HCT116 (cell line): Measurements from ENCODE around the gene AGAP2. TPM values are rescaled to one million over a fixed set of nuclear protein-coding genes. Genes with fewer than 3 reads are reported as not detected.

Experiments used
- ATAC-seq: fragments of 200-7000 bp; cut with Tn5 transposase; 2 replicates; pipeline ENCODE4 v1.9.1; 2020; ENCODE audit warnings: mild to moderate bottlenecking, moderate library complexity
- BruUV-seq: library from RNA; stranded (reverse); fragments of 400-500 nt; replicated peaks from 2 replicates; lab custom pipeline; 2021; lab: Mats Ljungman, UMichigan
- CTCF ChIA-PET: fragments of 300-600 bp; sonication (Branson Sonifier 250); formaldehyde crosslinking; loops from one replicate; lab custom pipeline; 2021; ENCODE audit warnings: antibody characterized with exemption; lab: Charles Lee
- POLR2A ChIA-PET: fragments of 300-600, 350-600 bp; sonication (Branson Sonifier 250); formaldehyde crosslinking; loops from one replicate; lab custom pipeline; 2021; ENCODE audit warnings: antibody characterized with exemption; lab: Charles Lee
- RAD21 ChIA-PET, 2 experiments: fragments of 300-600 bp; sonication (Branson Sonifier 250); formaldehyde crosslinking; loops; one replicate each; lab custom pipeline; 2023; ENCODE audit warnings: low total read pairs in 2 of 2; ENCODE audit not compliant: uncharacterized antibody in 2 of 2, unreplicated experiment in 2 of 2, low non-redundant PET in 1 of 2; lab: Charles Lee
- DNase-seq: peaks from one replicate; pipeline ENCODE4 v3.0.0-alpha.2; 2010; ENCODE audit warnings: low read depth, low spot score
- H2AFZ ChIP-seq: fragments of 200-600 bp; shearing (Covaris generic), sonication (generic); 2 replicates; pipeline ENCODE4 v1.6.1; 2017; ENCODE audit warnings: low read depth, mixed run types, mixed read lengths, antibody characterized with exemption, low read length; ENCODE audit not compliant: poor library complexity, severe bottlenecking
- H3K27ac ChIP-seq: 2 replicates; pipeline ENCODE4 v1.5.1; 2012; ENCODE audit warnings: low read depth, low read length
- H3K27me3 ChIP-seq: fragments of 200-600 bp; sonication (generic); 2 replicates; pipeline ENCODE4 v1.6.1; 2016; ENCODE audit warnings: mixed run types, low read length, mixed read lengths; ENCODE audit not compliant: insufficient read depth
- H3K36me3 ChIP-seq, 2 experiments: fragments of 200-500 bp in 1 of 2; fragments of 200-600 bp in 1 of 2; sonication (Bioruptor generic) in 1 of 2; sonication (generic) in 1 of 2; 2 replicates each; pipeline versions ENCODE4 v1.5.1 to v1.6.1; 2014 to 2016; ENCODE audit warnings: low read length in 2 of 2, inconsistent platforms in 1 of 2, mixed read lengths in 1 of 2, mixed run types in 1 of 2; ENCODE audit not compliant: insufficient read depth in 2 of 2, control insufficient read depth in 1 of 2
- H3K4me1 ChIP-seq, 2 experiments: fragments of 200-600 bp in 1 of 2; sonication (generic) in 1 of 2; 2 replicates each; pipeline versions ENCODE4 v1.5.1 to v1.6.1; 2012 to 2017; ENCODE audit warnings: low read length in 2 of 2, inconsistent platforms in 1 of 2, mild to moderate bottlenecking in 1 of 2, mixed read lengths in 1 of 2, mixed run types in 1 of 2, moderate library complexity in 1 of 2; ENCODE audit not compliant: insufficient read depth in 2 of 2, control insufficient read depth in 1 of 2
- H3K4me2 ChIP-seq: fragments of 200-600 bp; sonication (generic); 2 replicates; pipeline ENCODE4 v1.6.1; 2017; ENCODE audit warnings: mixed run types, low read length, mixed read lengths
- H3K4me3 ChIP-seq, 2 experiments: fragments of 200-600 bp in 1 of 2; sonication (generic) in 1 of 2; replicated peaks in 1 of 2; 2 replicates each; pipeline ENCODE4 v1.5.1; 2011 to 2016; ENCODE audit warnings: low read length in 2 of 2, control low read depth in 1 of 2, low read depth in 1 of 2, mild to moderate bottlenecking in 1 of 2, mixed read lengths in 1 of 2, mixed run types in 1 of 2
- H3K79me2 ChIP-seq: fragments of 200-600 bp; sonication (generic); 2 replicates; pipeline ENCODE4 v1.6.1; 2017; ENCODE audit warnings: mild to moderate bottlenecking, mixed run types, low read length, moderate library complexity, mixed read lengths; ENCODE audit not compliant: insufficient read depth
- H3K9ac ChIP-seq: fragments of 200-600 bp; sonication (generic); 2 replicates; pipeline ENCODE4 v1.6.1; 2016; ENCODE audit warnings: low read length, mixed read lengths
- H3K9me2 ChIP-seq: fragments of 200-600 bp; sonication (generic), shearing (Covaris generic); 2 replicates; pipeline ENCODE4 v1.6.1; 2017; ENCODE audit warnings: mixed run types, mild to moderate bottlenecking, moderate library complexity; ENCODE audit not compliant: insufficient read depth
- H3K9me3 ChIP-seq, 2 experiments: fragments of 200-500 bp in 1 of 2; fragments of 200-600 bp in 1 of 2; sonication (Bioruptor generic) in 1 of 2; sonication (generic) in 1 of 2; 2 replicates each; pipeline ENCODE4 v1.6.1; 2014 to 2017; ENCODE audit warnings: low read length in 2 of 2, mixed read lengths in 2 of 2, inconsistent platforms in 1 of 2, low read depth in 1 of 2, mild to moderate bottlenecking in 1 of 2, mixed run types in 1 of 2, moderate library complexity in 1 of 2; ENCODE audit not compliant: control insufficient read depth in 1 of 2, insufficient read depth in 1 of 2
- H4K20me1 ChIP-seq: fragments of 200-600 bp; sonication (generic), shearing (Covaris generic); 2 replicates; pipeline ENCODE4 v1.6.1; 2017; ENCODE audit warnings: mixed run types, mild to moderate bottlenecking, moderate library complexity; ENCODE audit not compliant: insufficient read depth
- CBX3 ChIP-seq: IDR thresholded peaks from 2 replicates; pipeline ENCODE4 v1.6.1; 2012; ENCODE audit warnings: low read depth
- CEBPB ChIP-seq: IDR thresholded peaks from 2 replicates; pipeline ENCODE4 v1.6.1; 2012; ENCODE audit warnings: low read depth
- CTCF ChIP-seq, 3 experiments: fragments of 200-600 bp in 1 of 3; sonication (generic) in 1 of 3; IDR thresholded peaks in 2 of 3; conservative IDR thresholded peaks in 1 of 3; 2 replicates each; pipeline ENCODE4 v1.5.1; 2012 to 2017; ENCODE audit warnings: low read depth in 2 of 3, low read length in 2 of 3, antibody characterized with exemption in 1 of 3, borderline replicate concordance in 1 of 3, control low read depth in 1 of 3, mild to moderate bottlenecking in 1 of 3, mixed read lengths in 1 of 3, mixed run types in 1 of 3, moderate library complexity in 1 of 3; ENCODE audit not compliant: insufficient read depth in 1 of 3
- ELF1 ChIP-seq: IDR thresholded peaks from 2 replicates; pipeline ENCODE4 v1.6.1; 2012; ENCODE audit warnings: low read depth, borderline replicate concordance
- EZH2 ChIP-seq: fragments of 200-600 bp; sonication (generic); IDR thresholded peaks from 2 replicates; pipeline ENCODE4 v1.6.1; 2017; ENCODE audit warnings: antibody characterized with exemption, mixed run types
- FOSL1 ChIP-seq: IDR thresholded peaks from 2 replicates; pipeline ENCODE4 v1.6.1; 2012; ENCODE audit warnings: low read depth
- POLR2A ChIP-seq: IDR thresholded peaks from 2 replicates; pipeline ENCODE4 v1.7.0; 2011; ENCODE audit warnings: borderline replicate concordance; ENCODE audit not compliant: insufficient read depth, insufficient read length; ENCODE audit errors: extremely low read depth
- POLR2AphosphoS5 ChIP-seq: IDR thresholded peaks from 2 replicates; pipeline ENCODE4 v1.6.1; 2011; ENCODE audit warnings: mild to moderate bottlenecking, low read depth, low read length, moderate library complexity
- RAD21 ChIP-seq: IDR thresholded peaks from 2 replicates; pipeline ENCODE4 v1.6.1; 2012; ENCODE audit warnings: low read depth, mild to moderate bottlenecking
- REST ChIP-seq: IDR thresholded peaks from 2 replicates; pipeline ENCODE4 v1.6.1; 2012; ENCODE audit warnings: low read depth
- SP1 ChIP-seq: IDR thresholded peaks from 2 replicates; pipeline ENCODE4 v1.6.1; 2012; ENCODE audit warnings: low read depth
- SRF ChIP-seq: IDR thresholded peaks from 2 replicates; pipeline ENCODE4 v1.6.1; 2012; ENCODE audit warnings: low read depth
- TCF7L2 ChIP-seq: IDR thresholded peaks from 2 replicates; pipeline ENCODE4 v1.7.0; 2011; ENCODE audit warnings: borderline replicate concordance, inconsistent platforms; ENCODE audit not compliant: insufficient read depth, insufficient read length; ENCODE audit errors: extremely low read depth
- YY1 ChIP-seq: IDR thresholded peaks from 2 replicates; pipeline ENCODE4 v1.6.1; 2011; ENCODE audit warnings: low read length, low read depth, moderate library complexity, mild to moderate bottlenecking; ENCODE audit not compliant: insufficient replicate concordance; ENCODE audit errors: extremely low read depth
- ZBTB33 ChIP-seq: IDR thresholded peaks from 2 replicates; pipeline ENCODE4 v1.6.1; 2011; ENCODE audit warnings: mild to moderate bottlenecking, low read length, moderate library complexity; ENCODE audit not compliant: insufficient replicate concordance; ENCODE audit errors: extremely low read depth
- ZFX ChIP-seq: fragments of 450-650 bp; IDR thresholded peaks from 2 replicates; pipeline ENCODE4 v1.6.1; 2017
- ZNF274 ChIP-seq: fragments of 200-500 bp; sonication (Bioruptor generic); IDR thresholded peaks from 2 replicates; pipeline ENCODE4 v1.6.1; 2014; ENCODE audit warnings: mild to moderate bottlenecking, low read depth, low read length, inconsistent platforms
- intact Hi-C: fragments of 100-400 bp; cut with micrococcal nuclease; formaldehyde crosslinking; loops from 2 replicates; pipeline ENCODE4 v1.10.0; 2022
- total RNA-seq: library from RNA; stranded (reverse); gene quantifications from one replicate; pipeline ENCODE4 v1.2.1, GENCODE V29; 2021; ENCODE audit not compliant: unreplicated experiment

AGAP2 gene
- total RNA-seq, 1 experiment from 2014 or later: 15.8 TPM

DNA sequence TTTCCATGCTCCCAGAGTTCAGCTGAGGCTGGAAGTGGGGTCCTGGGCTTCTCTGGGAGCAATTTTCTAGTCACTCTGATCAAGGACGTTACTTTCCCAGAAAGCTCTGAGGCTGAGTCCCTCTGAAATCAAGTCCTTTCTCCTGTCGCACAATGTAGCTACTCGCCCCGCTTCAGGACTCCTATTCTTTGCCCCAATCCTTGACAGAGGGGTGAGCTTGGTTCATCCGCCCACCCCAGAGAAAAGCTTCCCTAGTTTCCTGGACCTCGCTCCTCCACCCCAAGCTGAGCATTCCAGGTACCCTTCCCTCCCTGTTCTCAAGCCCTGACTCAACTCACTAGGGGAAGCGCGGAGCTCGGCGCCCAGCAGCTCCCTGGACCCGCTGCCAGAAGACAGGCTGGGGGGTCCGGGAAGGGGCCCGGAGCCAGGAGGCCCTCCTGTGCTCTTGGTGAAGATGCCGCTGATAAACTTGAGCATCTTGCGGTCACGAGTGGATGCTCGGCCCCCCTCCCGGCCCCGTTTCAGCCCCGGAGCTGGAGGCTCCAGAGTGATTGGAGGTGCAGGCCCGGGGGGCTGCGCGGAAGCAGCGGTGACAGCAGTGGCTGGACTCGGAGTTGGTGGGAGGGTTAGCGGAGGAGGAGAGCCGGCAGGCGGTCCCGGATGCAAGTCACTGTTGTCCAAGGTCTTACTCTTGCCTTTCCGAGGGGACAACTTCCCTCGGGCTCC lies 1.6 kb downstream of the AGAP2 start:
- Histone ChIP-seq H3K9me3 (no peaks in the 10 kb centered on the region), H3K4me2 (no peak overlapping the region), H3K79me2 (no peaks in the 10 kb centered on the region), H4K20me1 (no peaks in the 10 kb centered on the region), H3K9me2 (no peaks in the 10 kb centered on the region), H3K4me3 (no peak overlapping the region), H2AFZ (no peak overlapping the region), H3K4me1 (peaks cover 0 to 8% of the 10 kb centered on the region in 2 experiments; a peak in 1 of 4 replicates), H3K36me3 (peaks cover 0 to 3% of the 10 kb centered on the region in 2 experiments; a peak in 3 of 4 replicates), H3K27ac (no peak overlapping the region), H3K27me3 (no peaks in the 10 kb centered on the region), H3K9ac (no peak overlapping the region)
- POLR2A ChIA-PET: no interaction called here
- CTCF ChIA-PET: no interaction called here
- intact Hi-C loops: no loop called here
- no peak for DNase-seq
- no peak for ATAC-seq
- BruUV-seq: no TSS peak
- RAD21 ChIA-PET: no interaction called here
- TF ChIP-seq CEBPB (no peak), ELF1 (no peak), SP1 (no peak), ZFX (no peak), SRF (no peak), TCF7L2 (no peak), REST (no peak), CBX3 (no peak), POLR2A (no peak), POLR2AphosphoS5 (no peak), ZNF274 (no peak), YY1 (no peak), EZH2 (no peak), CTCF (IDR thresholded peaks at IDR 0.05 in 2 of 3, conservative IDR thresholded peaks at IDR 0.05 in 1 of 3; ENCODE audit: borderline replicate concordance in 1 of 3, insufficient read depth in 1 of 3, low read depth in 2 of 3, low read length in 2 of 3) (no peak), FOSL1 (no peak), RAD21 (no peak), ZBTB33 (no peak)
